22Rv1 (cell line): ENCODE measurements around the gene LCE1F.

ENCODE experiments used
- ZFX ChIP-seq: fragments of 450-650 bp; IDR thresholded peaks from 2 replicates; pipeline ENCODE4 v1.6.1; 2017; ENCODE audit warnings: antibody characterized with exemption, borderline replicate concordance
- TF ChIP-seq, protein P1 (sequence below): fragments of 450-650 bp; IDR thresholded peaks from 2 replicates; pipeline ENCODE4 v1.5.1; 2017; ENCODE audit warnings: mild to moderate bottlenecking

GRCh38 chr1:152756872-152757271, 18.1 kb upstream of the LCE1F start:
- TF ChIP-seq, protein P1, sequence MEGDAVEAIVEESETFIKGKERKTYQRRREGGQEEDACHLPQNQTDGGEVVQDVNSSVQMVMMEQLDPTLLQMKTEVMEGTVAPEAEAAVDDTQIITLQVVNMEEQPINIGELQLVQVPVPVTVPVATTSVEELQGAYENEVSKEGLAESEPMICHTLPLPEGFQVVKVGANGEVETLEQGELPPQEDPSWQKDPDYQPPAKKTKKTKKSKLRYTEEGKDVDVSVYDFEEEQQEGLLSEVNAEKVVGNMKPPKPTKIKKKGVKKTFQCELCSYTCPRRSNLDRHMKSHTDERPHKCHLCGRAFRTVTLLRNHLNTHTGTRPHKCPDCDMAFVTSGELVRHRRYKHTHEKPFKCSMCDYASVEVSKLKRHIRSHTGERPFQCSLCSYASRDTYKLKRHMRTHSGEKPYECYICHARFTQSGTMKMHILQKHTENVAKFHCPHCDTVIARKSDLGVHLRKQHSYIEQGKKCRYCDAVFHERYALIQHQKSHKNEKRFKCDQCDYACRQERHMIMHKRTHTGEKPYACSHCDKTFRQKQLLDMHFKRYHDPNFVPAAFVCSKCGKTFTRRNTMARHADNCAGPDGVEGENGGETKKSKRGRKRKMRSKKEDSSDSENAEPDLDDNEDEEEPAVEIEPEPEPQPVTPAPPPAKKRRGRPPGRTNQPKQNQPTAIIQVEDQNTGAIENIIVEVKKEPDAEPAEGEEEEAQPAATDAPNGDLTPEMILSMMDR: no peak
- no peak for TF ChIP-seq ZFX
